RWPE1 (cell line): ENCODE measurements around the gene CNTNAP2.

Experiments used
- CTCF ChIA-PET: fragments of 350-600 bp; sonication (Branson Sonifier 250); formaldehyde crosslinking; extraction: SDS; loops from one replicate; lab custom pipeline; 2021; lab: Yijun Ruan, JAX
- POLR2A ChIA-PET: fragments of 400-600 bp; formaldehyde crosslinking; extraction: SDS; loops from one replicate; lab custom pipeline; 2020; ENCODE audit warnings: antibody characterized with exemption; ENCODE audit not compliant: low non-redundant PET; lab: Yijun Ruan, JAX
- DNase-seq: peaks from one replicate; pipeline ENCODE4 v3.0.0; 2012; ENCODE audit warnings: low spot score
- H3K27ac ChIP-seq: fragments of 450-650 bp; 2 replicates; pipeline ENCODE4 v1.5.1; 2017
- TF ChIP-seq, protein P1 (sequence below): fragments of 450-650 bp; conservative IDR thresholded peaks from 2 replicates; pipeline ENCODE4 v1.5.1; 2017; ENCODE audit warnings: low read depth, mild to moderate bottlenecking

The CNTNAP2 gene

DNA sequence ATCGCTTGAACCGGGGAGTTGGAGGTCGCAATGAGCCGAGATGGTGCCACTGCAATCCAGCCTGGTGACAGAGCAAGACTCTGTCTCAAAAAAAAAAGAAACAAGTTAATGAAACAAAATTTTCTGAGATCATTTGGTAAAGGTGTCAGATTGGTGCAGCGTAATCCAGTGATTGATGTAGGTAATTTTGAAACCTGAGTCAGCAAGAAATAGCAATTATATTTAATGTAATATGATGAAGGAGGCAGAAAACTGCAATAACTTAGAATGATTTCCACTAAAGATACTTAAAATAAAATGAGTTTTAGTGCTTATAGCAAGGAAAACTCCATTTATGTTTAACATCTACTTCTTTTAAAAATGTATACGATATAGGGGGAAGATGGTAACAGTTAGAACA lies 1424.1 kb downstream of the CNTNAP2 start:
- no peak overlapping the region for H3K27ac ChIP-seq
- POLR2A ChIA-PET = no interaction called here
- CTCF ChIA-PET = no interaction called here
- TF ChIP-seq, protein P1, sequence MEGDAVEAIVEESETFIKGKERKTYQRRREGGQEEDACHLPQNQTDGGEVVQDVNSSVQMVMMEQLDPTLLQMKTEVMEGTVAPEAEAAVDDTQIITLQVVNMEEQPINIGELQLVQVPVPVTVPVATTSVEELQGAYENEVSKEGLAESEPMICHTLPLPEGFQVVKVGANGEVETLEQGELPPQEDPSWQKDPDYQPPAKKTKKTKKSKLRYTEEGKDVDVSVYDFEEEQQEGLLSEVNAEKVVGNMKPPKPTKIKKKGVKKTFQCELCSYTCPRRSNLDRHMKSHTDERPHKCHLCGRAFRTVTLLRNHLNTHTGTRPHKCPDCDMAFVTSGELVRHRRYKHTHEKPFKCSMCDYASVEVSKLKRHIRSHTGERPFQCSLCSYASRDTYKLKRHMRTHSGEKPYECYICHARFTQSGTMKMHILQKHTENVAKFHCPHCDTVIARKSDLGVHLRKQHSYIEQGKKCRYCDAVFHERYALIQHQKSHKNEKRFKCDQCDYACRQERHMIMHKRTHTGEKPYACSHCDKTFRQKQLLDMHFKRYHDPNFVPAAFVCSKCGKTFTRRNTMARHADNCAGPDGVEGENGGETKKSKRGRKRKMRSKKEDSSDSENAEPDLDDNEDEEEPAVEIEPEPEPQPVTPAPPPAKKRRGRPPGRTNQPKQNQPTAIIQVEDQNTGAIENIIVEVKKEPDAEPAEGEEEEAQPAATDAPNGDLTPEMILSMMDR = no peak
- no peak for DNase-seq

DNA sequence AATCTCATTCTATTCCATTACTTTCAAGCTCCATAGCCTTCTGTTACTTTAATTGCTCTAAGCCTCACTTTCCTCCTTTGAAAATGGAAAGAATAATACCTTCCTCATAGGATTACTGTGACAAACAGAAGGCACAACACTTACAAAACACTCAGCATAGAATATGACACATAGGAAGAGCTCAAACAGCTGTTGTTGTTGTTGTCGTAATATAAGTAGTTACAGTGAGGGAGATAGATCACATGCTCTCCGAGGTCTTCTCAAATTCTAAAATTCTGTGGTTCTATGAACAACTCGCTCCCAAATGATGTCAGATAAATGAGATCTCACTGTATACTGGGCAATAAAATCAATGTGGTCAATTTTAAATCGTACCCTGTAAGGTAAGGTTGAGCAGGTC lies 1424.7 kb downstream of the CNTNAP2 start:
- no peak for DNase-seq
- TF ChIP-seq, protein P1 = no peak
- H3K27ac ChIP-seq = no peak overlapping the region
- ChIA-PET POLR2A (no interaction called here), CTCF (no interaction called here)

DNA sequence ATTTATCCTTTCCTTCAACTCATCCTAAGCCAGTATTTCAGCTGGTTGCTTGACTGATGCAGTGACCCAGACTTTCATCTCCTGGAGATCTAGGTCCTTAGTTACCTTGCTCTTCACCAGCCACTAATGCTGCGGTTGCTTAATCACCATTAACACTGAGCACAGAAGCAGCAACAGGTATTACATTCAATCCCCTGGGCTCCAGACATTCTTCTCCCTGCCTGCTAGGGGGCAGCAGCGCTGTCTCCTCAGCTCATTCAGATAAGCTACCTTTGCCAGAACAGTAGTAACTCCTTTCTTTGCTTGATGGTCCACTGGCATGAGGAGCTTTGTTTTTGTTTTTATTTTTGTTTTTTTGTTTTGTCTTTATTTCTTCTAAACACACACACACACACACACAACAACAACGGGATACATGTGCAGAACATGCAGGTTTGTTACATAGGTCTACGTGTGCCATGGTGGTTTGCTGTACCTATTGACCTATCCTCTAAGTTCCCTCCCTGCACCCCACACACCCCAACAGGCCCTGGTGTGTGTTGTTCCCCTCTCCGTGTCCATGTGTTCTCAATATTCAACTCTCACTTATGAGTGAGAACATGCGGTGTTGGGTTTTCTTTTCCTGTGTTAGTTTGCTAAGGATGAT lies 1430.8 kb downstream of the CNTNAP2 start:
- no peak overlapping the region for H3K27ac ChIP-seq
- POLR2A ChIA-PET = no interaction called here
- TF ChIP-seq, protein P1 = no peak
- no peak for DNase-seq
- CTCF ChIA-PET = interaction anchor here (0.5 to 0.6 kb wide), 2 partner anchors 489 to 499 kb away, joined by 3 read pairs; no protein-coding TSS in a partner anchor

DNA sequence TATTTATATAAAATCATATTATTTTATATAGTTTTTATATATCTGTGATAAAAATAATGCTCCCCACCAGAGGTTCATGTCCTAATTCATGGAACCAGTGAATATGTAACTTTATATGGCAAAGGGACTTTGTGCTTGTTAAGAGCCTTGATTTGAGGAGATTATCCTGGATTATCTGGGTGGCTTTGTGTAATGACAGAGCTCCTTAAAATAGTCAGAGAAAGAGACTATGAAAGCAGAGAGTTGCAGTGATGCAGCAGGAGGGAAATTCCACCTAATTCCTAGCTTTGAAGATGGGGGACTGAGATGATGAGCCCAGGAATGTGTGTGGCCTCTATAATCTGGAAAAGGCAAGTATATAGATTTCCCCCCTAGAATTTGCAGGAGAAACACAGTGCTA lies 1439.7 kb downstream of the CNTNAP2 start:
- ChIA-PET POLR2A (no interaction called here), CTCF (no interaction called here)
- TF ChIP-seq, protein P1 = no peak
- no peak for DNase-seq
- no peak overlapping the region for H3K27ac ChIP-seq

DNA sequence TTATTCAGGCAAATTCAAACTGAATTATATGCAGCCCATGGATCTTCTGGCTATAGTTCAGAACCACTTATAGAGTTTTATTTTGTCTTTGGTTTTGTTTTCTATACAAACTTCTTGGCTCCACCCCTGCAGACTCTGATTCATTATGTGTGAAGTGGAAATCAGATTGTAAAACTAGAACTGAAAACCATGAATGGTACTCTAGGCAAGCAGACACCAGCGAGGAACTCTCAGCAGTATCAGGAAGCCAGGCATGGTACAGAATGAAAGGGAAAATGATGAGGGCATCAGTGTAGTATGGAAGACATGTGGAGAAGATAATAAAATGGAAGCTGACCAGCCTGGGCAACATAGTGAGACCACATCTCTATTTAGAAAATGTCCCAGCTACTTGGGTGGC lies 1447.1 kb downstream of the CNTNAP2 start:
- POLR2A ChIA-PET = no interaction called here

DNA sequence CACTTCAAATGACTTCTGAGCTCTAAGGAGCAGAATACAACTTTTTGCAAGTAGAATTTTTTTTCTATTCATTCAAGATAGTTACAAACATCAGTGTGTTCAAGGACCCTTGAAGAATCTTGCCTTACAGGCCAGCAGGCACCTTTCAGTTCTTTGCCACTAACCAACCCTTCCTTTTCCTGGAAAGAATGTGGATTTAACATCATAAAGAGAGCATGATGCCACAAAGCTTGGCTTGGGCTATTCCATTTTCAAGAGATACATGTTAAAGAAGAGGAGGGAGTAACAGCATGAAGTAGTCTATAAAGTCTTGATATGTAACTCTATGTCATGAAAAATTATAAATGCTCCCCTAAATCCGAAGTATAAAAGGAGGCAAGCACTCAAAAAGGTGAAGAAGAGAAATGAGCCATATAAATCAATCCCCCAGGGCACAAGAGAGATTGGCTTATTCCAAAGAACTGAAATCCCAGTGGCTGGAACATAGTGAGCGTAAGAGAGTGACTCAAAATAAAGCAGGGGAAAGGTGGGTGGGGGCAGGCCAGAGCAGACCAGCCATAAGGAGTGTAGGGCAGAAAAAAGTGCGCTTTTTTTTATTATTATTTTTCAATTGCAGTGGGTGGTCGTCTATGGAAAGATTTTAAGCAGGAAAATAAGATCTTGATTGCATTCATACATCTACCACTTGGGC lies 1448.3 kb downstream of the CNTNAP2 start:
- TF ChIP-seq, protein P1 = no peak
- no peak for DNase-seq
- ChIA-PET CTCF (no interaction called here), POLR2A (no interaction called here)
- no peak overlapping the region for H3K27ac ChIP-seq

More for the DNA sequence above, 1447.1 kb downstream of the CNTNAP2 start:
- DNase-seq = no peak
- no peak overlapping the region for H3K27ac ChIP-seq
- CTCF ChIA-PET = no interaction called here
- TF ChIP-seq, protein P1 = no peak
